A673 (cell line): ENCODE results near the gene SEC22A.
A peak's percentile ranks its signal among the peaks of the same experiment; 100 is the strongest.

Experiments
- EZH2 ChIP-seq: fragments of 200-600 bp; sonication (generic); IDR thresholded peaks from 2 replicates; pipeline ENCODE4 v1.6.1; 2017; ENCODE audit warnings: borderline replicate concordance, low read depth, mild to moderate bottlenecking, mixed read lengths, antibody characterized with exemption, low read length; ENCODE audit not compliant: poor library complexity, severe bottlenecking
- TF ChIP-seq, protein P1 (sequence below): fragments of 300-800, 200-600 bp; sonication (generic); conservative IDR thresholded peaks from 2 replicates; pipeline ENCODE4 v1.5.1; 2017; ENCODE audit warnings: low read depth, mild to moderate bottlenecking, antibody characterized with exemption, low read length, moderate library complexity, mixed read lengths

- TF ChIP-seq, protein P1, sequence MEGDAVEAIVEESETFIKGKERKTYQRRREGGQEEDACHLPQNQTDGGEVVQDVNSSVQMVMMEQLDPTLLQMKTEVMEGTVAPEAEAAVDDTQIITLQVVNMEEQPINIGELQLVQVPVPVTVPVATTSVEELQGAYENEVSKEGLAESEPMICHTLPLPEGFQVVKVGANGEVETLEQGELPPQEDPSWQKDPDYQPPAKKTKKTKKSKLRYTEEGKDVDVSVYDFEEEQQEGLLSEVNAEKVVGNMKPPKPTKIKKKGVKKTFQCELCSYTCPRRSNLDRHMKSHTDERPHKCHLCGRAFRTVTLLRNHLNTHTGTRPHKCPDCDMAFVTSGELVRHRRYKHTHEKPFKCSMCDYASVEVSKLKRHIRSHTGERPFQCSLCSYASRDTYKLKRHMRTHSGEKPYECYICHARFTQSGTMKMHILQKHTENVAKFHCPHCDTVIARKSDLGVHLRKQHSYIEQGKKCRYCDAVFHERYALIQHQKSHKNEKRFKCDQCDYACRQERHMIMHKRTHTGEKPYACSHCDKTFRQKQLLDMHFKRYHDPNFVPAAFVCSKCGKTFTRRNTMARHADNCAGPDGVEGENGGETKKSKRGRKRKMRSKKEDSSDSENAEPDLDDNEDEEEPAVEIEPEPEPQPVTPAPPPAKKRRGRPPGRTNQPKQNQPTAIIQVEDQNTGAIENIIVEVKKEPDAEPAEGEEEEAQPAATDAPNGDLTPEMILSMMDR = peak; percentile 33
- TF ChIP-seq EZH2 = no peak
Measured at GRCh38 chr3:123297627-123297899, 95.8 kb downstream of the SEC22A start.
